Endothelial cell of umbilical vein (primary cell): ENCODE measurements around the gene ANAPC2. TPM values are rescaled to one million over a fixed set of nuclear protein-coding genes. Genes with fewer than 3 reads are reported as not detected.
A peak's percentile ranks its signal among the peaks of the same experiment; 100 is the strongest.

Experiments used
- BruUV-seq: library from RNA; stranded (reverse); fragments of 400-500 nt; replicated peaks from 2 replicates; lab custom pipeline; 2021; lab: Mats Ljungman, UMichigan
- CTCF ChIA-PET: fragments of 300-600, 350-600 bp; sonication (Branson Sonifier 250); formaldehyde crosslinking; loops from one replicate; lab custom pipeline; 2021; ENCODE audit warnings: antibody characterized with exemption, inconsistent platforms; lab: Charles Lee
- POLR2A ChIA-PET: fragments of 300-600, 350-600 bp; sonication (Branson Sonifier 250); formaldehyde crosslinking; loops from one replicate; lab custom pipeline; 2021; ENCODE audit warnings: antibody characterized with exemption, inconsistent platforms; lab: Charles Lee
- DNase-seq: peaks from one replicate; pipeline ENCODE4 v3.0.0-alpha.2; 2011; ENCODE audit warnings: low read depth, low spot score
- FAIRE-seq: peaks from 2 replicates; lab custom pipeline; 2011; peaks lifted over from hg19 to GRCh38; lab: Jason Lieb, UNC
- H2AFZ ChIP-seq: 2 replicates; pipeline ENCODE4 v1.6.0; 2012; ENCODE audit warnings: low read depth, low read length, control low read depth, inconsistent platforms
- H3K27ac ChIP-seq: 2 replicates; pipeline ENCODE4 v1.5.1; 2011; ENCODE audit warnings: low read depth, mild to moderate bottlenecking, control low read depth, low read length, moderate library complexity; ENCODE audit not compliant: insufficient read depth
- H3K27me3 ChIP-seq, 2 experiments: 2 replicates each; pipeline versions ENCODE4 v1.6.0 to v1.6.1; 2011; ENCODE audit warnings: low read length in 2 of 2, mixed read lengths in 1 of 2; ENCODE audit not compliant: control insufficient read depth in 2 of 2, insufficient read depth in 2 of 2
- H3K36me3 ChIP-seq, 2 experiments: 2 replicates in 1 of 2; 3 replicates in 1 of 2; pipeline ENCODE4 v1.5.1; 2011; ENCODE audit warnings: low read length in 2 of 2, mild to moderate bottlenecking in 1 of 2, moderate library complexity in 1 of 2; ENCODE audit not compliant: control insufficient read depth in 2 of 2, insufficient read depth in 2 of 2; ENCODE audit errors: extremely low read depth in 1 of 2
- H3K4me1 ChIP-seq: 3 replicates; pipeline ENCODE4 v1.5.1; 2011; ENCODE audit warnings: mild to moderate bottlenecking, low read length; ENCODE audit not compliant: control insufficient read depth, insufficient read depth; ENCODE audit errors: extremely low read depth
- H3K4me2 ChIP-seq: 2 replicates; pipeline ENCODE4 v1.6.1; 2011; ENCODE audit warnings: low read length, control low read depth, mixed read lengths; ENCODE audit not compliant: insufficient read depth
- H3K4me3 ChIP-seq, 3 experiments: fragments of 200-600 bp in 1 of 3; sonication (generic), shearing (Covaris generic) in 1 of 3; replicated peaks in 1 of 3; 2 replicates each; pipeline ENCODE4 v1.5.1; 2011 to 2016; ENCODE audit warnings: control low read depth in 3 of 3, low read length in 3 of 3, mild to moderate bottlenecking in 2 of 3, inconsistent platforms in 1 of 3, low read depth in 1 of 3, moderate library complexity in 1 of 3; ENCODE audit not compliant: insufficient read depth in 1 of 3
- H3K79me2 ChIP-seq: 2 replicates; pipeline ENCODE4 v1.6.0; 2012; ENCODE audit warnings: low read length, inconsistent platforms; ENCODE audit not compliant: control insufficient read depth, insufficient read depth
- H3K9ac ChIP-seq: replicated peaks from 2 replicates; pipeline ENCODE3; 2011; ENCODE audit warnings: low read length, control low read depth; ENCODE audit not compliant: insufficient read depth; ENCODE audit errors: extremely low read depth
- H3K9me1 ChIP-seq: replicated peaks from 3 replicates; pipeline ENCODE4 v1.6.0; 2011; ENCODE audit warnings: mild to moderate bottlenecking, low read length; ENCODE audit not compliant: control insufficient read depth, insufficient read depth; ENCODE audit errors: extremely low read depth
- H3K9me3 ChIP-seq: replicated peaks from 2 replicates; pipeline ENCODE4 v1.5.1; 2012; ENCODE audit warnings: low read length, inconsistent platforms; ENCODE audit not compliant: control insufficient read depth, insufficient read depth
- H4K20me1 ChIP-seq: replicated peaks from 2 replicates; pipeline ENCODE3; 2011; ENCODE audit warnings: mild to moderate bottlenecking, low read length; ENCODE audit not compliant: control insufficient read depth, insufficient read depth; ENCODE audit errors: extremely low read depth
- FOS ChIP-seq: IDR thresholded peaks from 2 replicates; pipeline ENCODE4 v1.6.1; 2011; ENCODE audit warnings: mild to moderate bottlenecking, low read length, moderate library complexity, borderline replicate concordance; ENCODE audit not compliant: insufficient read depth
- JUN ChIP-seq: IDR thresholded peaks from 2 replicates; pipeline ENCODE4 v1.6.1; 2011; ENCODE audit warnings: borderline replicate concordance, low read depth; ENCODE audit not compliant: insufficient read length, insufficient read depth
- MYC ChIP-seq: IDR thresholded peaks from one replicate; pipeline ENCODE4 v1.6.1; 2011; ENCODE audit warnings: mild to moderate bottlenecking, low read depth, low read length
- POLR2A ChIP-seq: IDR thresholded peaks from 2 replicates; pipeline ENCODE4 v1.6.1; 2012; ENCODE audit warnings: low read depth, mild to moderate bottlenecking, control low read depth, low read length
- POLR2AphosphoS5 ChIP-seq: IDR thresholded peaks from 2 replicates; pipeline ENCODE4 v1.6.1; 2012; ENCODE audit warnings: low read depth, mild to moderate bottlenecking, control low read depth, low read length, moderate library complexity; ENCODE audit not compliant: insufficient read depth
- dilution Hi-C: fragments of 300-500 bp; cut with MboI; formaldehyde crosslinking; loops from one replicate; pipeline ENCODE4 v1.15.0; 2019; ENCODE audit warnings: low sequenced_read_pairs; ENCODE audit not compliant: extremely low pct_ligation_motif_present
- intact Hi-C: fragments of 100-400 bp; cut with micrococcal nuclease; formaldehyde crosslinking; loops from one replicate; pipeline ENCODE4 v1.10.0; 2022
- polyA plus RNA-seq, 4 experiments: library from polyadenylated mRNA; depleted of rRNA in 3 of 4; stranded (reverse) in 3 of 4; unstranded in 1 of 4; fragments of >200 nt; gene quantifications; 2 replicates each; pipeline versions ENCODE4 v1.2.1 to v1.2.3, GENCODE V29; 2011 to 2012; ENCODE audit warnings: missing spikeins in 1 of 4
- total RNA-seq: library from RNA; stranded (reverse); gene quantifications from 2 replicates; pipeline ENCODE4 v1.2.3, GENCODE V29; 2021

Gene ANAPC2
- total and polyA plus RNA-seq, 2 donors (not counting 3 experiments of a cell fraction or from before 2014, with no cell fraction given), result 44.8 to 69.2 TPM

DNA sequence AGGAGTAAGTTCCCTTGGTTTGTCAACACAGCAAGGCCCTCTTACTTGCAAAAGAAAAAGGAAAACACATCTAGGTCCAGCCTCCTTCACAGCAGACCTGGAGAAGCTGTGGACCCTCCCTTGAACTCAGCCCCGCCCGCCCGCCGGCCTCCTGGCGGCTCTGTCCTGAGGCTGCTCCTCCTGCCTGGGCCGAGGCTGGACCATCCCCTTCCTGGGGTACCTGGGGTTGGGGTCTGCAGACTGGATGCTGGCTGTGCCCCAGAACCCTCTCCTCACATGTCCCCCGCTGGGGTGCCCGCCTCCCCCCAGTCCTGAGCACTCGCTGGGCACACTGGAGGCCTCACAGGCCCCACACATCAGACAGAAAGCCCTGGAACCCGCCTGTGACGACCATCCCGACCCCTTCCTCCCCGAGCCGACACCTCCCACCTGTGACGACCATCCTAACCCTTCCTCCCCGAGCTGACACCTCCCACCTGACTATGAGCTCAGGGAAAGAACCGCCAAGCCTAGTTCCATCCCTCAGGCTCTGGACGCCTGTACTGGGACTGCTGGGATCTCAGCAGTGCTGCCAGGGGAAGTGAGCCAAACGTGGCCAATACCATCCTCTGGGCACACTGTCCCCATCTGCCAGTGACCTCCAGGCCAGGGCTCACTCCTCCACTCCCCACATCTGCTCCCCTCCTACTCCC, 9.3 kb downstream of the ANAPC2 start:
- FAIRE-seq (no peak), DNase-seq (no peak)
- H3K79me2 ChIP-seq, result no peaks in the 10 kb centered on the region
- TF ChIP-seq POLR2AphosphoS5, result no peak
- TF ChIP-seq JUN, result no peak
- H3K27ac ChIP-seq, result no peak overlapping the region
- H3K9me1 ChIP-seq, result no peaks in the 10 kb centered on the region
- H4K20me1 ChIP-seq, result no peaks in the 10 kb centered on the region
- H3K4me2 ChIP-seq, result no peak overlapping the region
- POLR2A ChIA-PET, result no interaction called here
- CTCF ChIA-PET, result interaction anchor here (1.3 kb wide), 1 partner anchor 58 kb away, joined by 4 read pairs; no protein-coding TSS in a partner anchor
- H2AFZ ChIP-seq, result no peak overlapping the region
- H3K36me3 ChIP-seq, result peaks cover 0 to 41% of the 10 kb centered on the region in 2 experiments
- peaks cover 6% of the 10 kb centered on the region for H3K4me1 ChIP-seq
- no peak overlapping the region for H3K9ac ChIP-seq
- no peaks in the 10 kb centered on the region for H3K9me3 ChIP-seq
- no TSS peak for BruUV-seq
- no peaks in the 10 kb centered on the region for H3K27me3 ChIP-seq
- no peak overlapping the region for H3K4me3 ChIP-seq
- dilution Hi-C loops, result no loop called here
- intact Hi-C loops, result loop anchor here (5.0 kb wide), 1 partner anchor 62 kb away; no protein-coding TSS in a partner anchor

- intact Hi-C loops, result loop anchor here (5.0 kb wide), 1 partner anchor 61 kb away; no protein-coding TSS in a partner anchor
- H3K9me3 ChIP-seq, result no peaks in the 10 kb centered on the region
- POLR2A ChIA-PET, result no interaction called here
- H2AFZ ChIP-seq, result no peak overlapping the region
- H4K20me1 ChIP-seq, result no peaks in the 10 kb centered on the region
- H3K27me3 ChIP-seq, result no peaks in the 10 kb centered on the region
- CTCF ChIA-PET, result interaction anchor here (1.3 kb wide), 1 partner anchor 58 kb away, joined by 4 read pairs; no protein-coding TSS in a partner anchor
- H3K4me2 ChIP-seq, result no peak overlapping the region
- H3K27ac ChIP-seq, result no peak overlapping the region
- H3K4me3 ChIP-seq, result no peak overlapping the region
- peaks cover 6% of the 10 kb centered on the region for H3K4me1 ChIP-seq
- H3K36me3 ChIP-seq, result peaks cover 0 to 36% of the 10 kb centered on the region in 2 experiments
- FAIRE-seq (no peak), DNase-seq (no peak)
- no peak overlapping the region for H3K9ac ChIP-seq
- no TSS peak for BruUV-seq
- no peaks in the 10 kb centered on the region for H3K9me1 ChIP-seq
- no peaks in the 10 kb centered on the region for H3K79me2 ChIP-seq
- TF ChIP-seq MYC, result no peak
- peak; percentile 33 for TF ChIP-seq FOS
- TF ChIP-seq POLR2A, result no peak
- dilution Hi-C loops, result no loop called here
Measured at GRCh38 chr9:137178201-137178938, 10.0 kb downstream of the ANAPC2 start.
